Measurements from ENCODE around the gene KCNIP4.

DNA sequence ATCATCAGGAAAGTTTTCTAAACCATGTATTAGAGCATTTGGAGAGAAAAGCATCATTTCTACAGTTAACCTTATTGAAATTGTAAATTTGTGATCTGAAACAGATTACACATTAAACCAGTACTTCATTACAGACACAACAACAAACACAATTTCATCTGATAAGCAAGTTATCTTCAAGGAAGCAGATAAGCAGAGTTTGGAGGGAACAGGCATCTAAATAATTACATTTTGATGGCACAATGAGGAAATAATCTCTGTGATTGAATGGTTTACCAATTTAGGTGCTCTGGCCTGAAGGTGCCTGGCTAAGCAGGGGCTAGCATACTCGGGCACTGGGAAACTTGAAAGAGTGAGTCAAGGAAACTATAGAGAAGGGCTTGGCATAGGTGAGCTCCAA is 628.5 kb downstream of the KCNIP4 start:
- TF ChIP-seq, protein P1, sequence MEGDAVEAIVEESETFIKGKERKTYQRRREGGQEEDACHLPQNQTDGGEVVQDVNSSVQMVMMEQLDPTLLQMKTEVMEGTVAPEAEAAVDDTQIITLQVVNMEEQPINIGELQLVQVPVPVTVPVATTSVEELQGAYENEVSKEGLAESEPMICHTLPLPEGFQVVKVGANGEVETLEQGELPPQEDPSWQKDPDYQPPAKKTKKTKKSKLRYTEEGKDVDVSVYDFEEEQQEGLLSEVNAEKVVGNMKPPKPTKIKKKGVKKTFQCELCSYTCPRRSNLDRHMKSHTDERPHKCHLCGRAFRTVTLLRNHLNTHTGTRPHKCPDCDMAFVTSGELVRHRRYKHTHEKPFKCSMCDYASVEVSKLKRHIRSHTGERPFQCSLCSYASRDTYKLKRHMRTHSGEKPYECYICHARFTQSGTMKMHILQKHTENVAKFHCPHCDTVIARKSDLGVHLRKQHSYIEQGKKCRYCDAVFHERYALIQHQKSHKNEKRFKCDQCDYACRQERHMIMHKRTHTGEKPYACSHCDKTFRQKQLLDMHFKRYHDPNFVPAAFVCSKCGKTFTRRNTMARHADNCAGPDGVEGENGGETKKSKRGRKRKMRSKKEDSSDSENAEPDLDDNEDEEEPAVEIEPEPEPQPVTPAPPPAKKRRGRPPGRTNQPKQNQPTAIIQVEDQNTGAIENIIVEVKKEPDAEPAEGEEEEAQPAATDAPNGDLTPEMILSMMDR (IDR thresholded peaks at IDR 0.05): no peak
- TF ChIP-seq POLR2A (IDR thresholded peaks at IDR 0.05): no peak
